ENCODE measurements around the gene TENM3.

- no peak for TF ChIP-seq CTCF (IDR thresholded peaks at IDR 0.05; ENCODE audit: borderline replicate concordance, extremely low read depth, low read length, poor library complexity, severe bottlenecking)
- no peak for TF ChIP-seq EZH2 (IDR thresholded peaks at IDR 0.05; ENCODE audit: borderline replicate concordance, low read depth, low read length, severe bottlenecking)
Measured at GRCh38 chr4:182494103-182494502, 250.9 kb downstream of the TENM3 start.
